OCI-LY3 (cell line): ENCODE measurements around the gene KRT81.
A peak's percentile ranks its signal among the peaks of the same experiment; 100 is the strongest.

Source experiments
- H2AFZ ChIP-seq: fragments of 200-600, 300-600 bp; shearing (Covaris generic); 2 replicates; pipeline ENCODE4 v1.6.0; 2014; ENCODE audit warnings: antibody characterized with exemption, low read depth, low read length
- H3K27ac ChIP-seq: fragments of 200-600, 300-600 bp; sonication (generic); 2 replicates; pipeline ENCODE4 v1.5.1; 2014; ENCODE audit warnings: mild to moderate bottlenecking, low read length, moderate library complexity, mixed read lengths
- H3K27me3 ChIP-seq: fragments of 200-600, 300-600 bp; sonication (generic); 2 replicates; pipeline ENCODE4 v1.6.1; 2014; ENCODE audit warnings: low read depth, low read length, mixed read lengths
- H3K36me3 ChIP-seq: fragments of 200-600, 300-600 bp; sonication (generic); replicated peaks from 2 replicates; pipeline ENCODE3; 2014; ENCODE audit warnings: low read depth, low read length, mixed read lengths
- H3K4me1 ChIP-seq: fragments of 300-600, 200-600 bp; sonication (generic); 2 replicates; pipeline ENCODE4 v1.6.1; 2014; ENCODE audit warnings: low read length, mixed read lengths
- H3K4me2 ChIP-seq: fragments of 200-600, 300-600 bp; sonication (generic); 2 replicates; pipeline ENCODE4 v1.6.1; 2014; ENCODE audit warnings: low read length, mixed read lengths
- H3K4me3 ChIP-seq: fragments of 300-600, 200-600 bp; sonication (generic); 2 replicates; pipeline ENCODE4 v1.5.1; 2014; ENCODE audit warnings: antibody characterized with exemption, mild to moderate bottlenecking, low read length, moderate library complexity
- H3K79me2 ChIP-seq: fragments of 300-600, 200-600 bp; shearing (Covaris generic); 2 replicates; pipeline ENCODE4 v1.6.1; 2014; ENCODE audit warnings: mild to moderate bottlenecking, low read length, mixed read lengths
- H3K9ac ChIP-seq: fragments of 300-600, 200-600 bp; shearing (Covaris generic); 2 replicates; pipeline ENCODE4 v1.6.0; 2014; ENCODE audit warnings: mild to moderate bottlenecking, low read length, moderate library complexity
- H3K9me3 ChIP-seq: fragments of 200-600, 300-600 bp; shearing (Covaris generic); 2 replicates; pipeline ENCODE4 v1.6.1; 2014; ENCODE audit warnings: low read length, mixed read lengths; ENCODE audit not compliant: insufficient read depth
- H4K20me1 ChIP-seq: fragments of 200-600, 300-600 bp; sonication (generic); 2 replicates; pipeline ENCODE4 v1.6.1; 2016; ENCODE audit warnings: low read length, mixed read lengths; ENCODE audit not compliant: insufficient read depth
- CTCF ChIP-seq: fragments of 200-600, 300-600 bp; sonication (generic); IDR thresholded peaks from 2 replicates; pipeline ENCODE4 v1.5.1; 2014; ENCODE audit warnings: antibody characterized with exemption, low read length, low read depth
- EZH2phosphoT487 ChIP-seq: fragments of 200-600 bp; shearing (Covaris generic); IDR thresholded peaks from 2 replicates; pipeline ENCODE4 v1.6.1; 2018; ENCODE audit warnings: antibody characterized with exemption, mixed run types, low read depth

Gene KRT81

GRCh38 chr12:52321418-52321817 lies 30.1 kb upstream of the KRT81 start:
- H4K20me1 ChIP-seq, result no peaks in the 10 kb centered on the region
- H3K4me2 ChIP-seq, result no peak overlapping the region
- no peak overlapping the region for H3K9ac ChIP-seq
- H3K4me1 ChIP-seq, result no peaks in the 10 kb centered on the region
- no peak for TF ChIP-seq CTCF
- no peak for TF ChIP-seq EZH2phosphoT487
- no peaks in the 10 kb centered on the region for H3K36me3 ChIP-seq
- H3K4me3 ChIP-seq, result no peak overlapping the region
- H3K79me2 ChIP-seq, result no peaks in the 10 kb centered on the region
- no peak overlapping the region for H3K27ac ChIP-seq
- no peak overlapping the region for H2AFZ ChIP-seq
- H3K9me3 ChIP-seq, result no peaks in the 10 kb centered on the region
- peaks cover 52% of the 10 kb centered on the region for H3K27me3 ChIP-seq

- H3K79me2 ChIP-seq, result no peaks in the 10 kb centered on the region
- no peaks in the 10 kb centered on the region for H3K36me3 ChIP-seq
- no peak within 1 kb of the TSS for H3K9ac ChIP-seq
- H3K4me2 ChIP-seq, result no peak within 1 kb of the TSS
- peaks cover 52% of the 10 kb centered on the region for H3K27me3 ChIP-seq
- no peak within 1 kb of the TSS for H3K27ac ChIP-seq
- TF ChIP-seq CTCF, result no peak
- no peak for TF ChIP-seq EZH2phosphoT487
- no peak within 1 kb of the TSS for H2AFZ ChIP-seq
- H4K20me1 ChIP-seq, result no peaks in the 10 kb centered on the region
- no peaks in the 10 kb centered on the region for H3K9me3 ChIP-seq
- H3K4me3 ChIP-seq, result no peak within 1 kb of the TSS
- H3K4me1 ChIP-seq, result no peaks in the 10 kb centered on the region
Measured at GRCh38 chr12:52320784-52321400, 29.6 kb upstream of the KRT81 start, which contains the start of gene KRT83. KRT83 (minus strand) TSS chr12:52321398; CDS start chr12:52321335, 63 bp downstream.

GRCh38 chr12:52319097-52319496 lies 27.8 kb upstream of the KRT81 start:
- H3K4me3 ChIP-seq, result no peak overlapping the region
- H3K27me3 ChIP-seq, result peaks cover 42% of the 10 kb centered on the region
- H3K36me3 ChIP-seq, result no peaks in the 10 kb centered on the region
- no peaks in the 10 kb centered on the region for H3K4me1 ChIP-seq
- no peaks in the 10 kb centered on the region for H3K9me3 ChIP-seq
- no peaks in the 10 kb centered on the region for H3K79me2 ChIP-seq
- TF ChIP-seq CTCF, result 0 out of 2 replicates have a peak, but pooled peaks have one; percentile 8
- no peak for TF ChIP-seq EZH2phosphoT487
- no peak overlapping the region for H2AFZ ChIP-seq
- H3K9ac ChIP-seq, result no peak overlapping the region
- H3K27ac ChIP-seq, result no peak overlapping the region
- no peaks in the 10 kb centered on the region for H4K20me1 ChIP-seq
- H3K4me2 ChIP-seq, result no peak overlapping the region

GRCh38 chr12:52318241-52318990 lies 27.1 kb upstream of the KRT81 start:
- no peaks in the 10 kb centered on the region for H3K9me3 ChIP-seq
- TF ChIP-seq CTCF (no peak), EZH2phosphoT487 (no peak)
- no peak overlapping the region for H3K27ac ChIP-seq

More at GRCh38 chr12:52318241-52318990, 27.1 kb upstream of the KRT81 start:
- no peak overlapping the region for H3K4me3 ChIP-seq
- H3K79me2 ChIP-seq, result no peaks in the 10 kb centered on the region
- no peak overlapping the region for H2AFZ ChIP-seq
- no peaks in the 10 kb centered on the region for H4K20me1 ChIP-seq
- no peaks in the 10 kb centered on the region for H3K36me3 ChIP-seq
- H3K27me3 ChIP-seq, result peaks cover 46% of the 10 kb centered on the region
- H3K4me2 ChIP-seq, result no peak overlapping the region
- H3K9ac ChIP-seq, result no peak overlapping the region
- H3K4me1 ChIP-seq, result no peaks in the 10 kb centered on the region
